OCI-LY3 (cell line): ENCODE results near the gene KIFC1.

ENCODE experiments used
- CTCF ChIP-seq: fragments of 200-600, 300-600 bp; sonication (generic); IDR thresholded peaks from 2 replicates; pipeline ENCODE4 v1.5.1; 2014; ENCODE audit warnings: antibody characterized with exemption, low read length, low read depth
- EZH2phosphoT487 ChIP-seq: fragments of 200-600 bp; shearing (Covaris generic); IDR thresholded peaks from 2 replicates; pipeline ENCODE4 v1.6.1; 2018; ENCODE audit warnings: antibody characterized with exemption, mixed run types, low read depth

- TF ChIP-seq CTCF (no peak), EZH2phosphoT487 (no peak)
Measured at GRCh38 chr6:33406126-33406525, 14.5 kb downstream of the KIFC1 start.
